Lower lobe of right lung (tissue), 2 donors: ENCODE results near the gene SEC24C. TPM values are rescaled to one million over a fixed set of nuclear protein-coding genes. Genes with fewer than 3 reads are reported as not detected.

Source experiments
- ATAC-seq, 2 donors: fragments of 200-7000 bp; cut with Tn5 transposase; one replicate each; pipeline ENCODE4 v1.9.1; 2020 to 2022; ENCODE audit warnings: mild to moderate bottlenecking in 2 of 2, moderate library complexity in 2 of 2
- DNase-seq: peaks from one replicate; pipeline ENCODE4 v3.0.0-alpha.2; 2020
- H3K27ac ChIP-seq: fragments of 200-600 bp; one replicate; pipeline ENCODE4 v1.8.0; 2022
- H3K27me3 ChIP-seq: fragments of 200-600 bp; one replicate; pipeline ENCODE4 v1.8.0; 2022; ENCODE audit warnings: low read depth
- H3K36me3 ChIP-seq: fragments of 200-600 bp; one replicate; pipeline ENCODE4 v1.8.0; 2022; ENCODE audit warnings: mild to moderate bottlenecking
- H3K4me1 ChIP-seq: fragments of 200-600 bp; one replicate; pipeline ENCODE4 v1.8.0; 2022
- H3K4me3 ChIP-seq: fragments of 200-600 bp; one replicate; pipeline ENCODE4 v1.8.0; 2022; ENCODE audit warnings: mild to moderate bottlenecking
- H3K9me3 ChIP-seq: fragments of 200-600 bp; one replicate; pipeline ENCODE4 v1.8.0; 2022
- intact Hi-C: fragments of 100-400 bp; cut with DNase I; formaldehyde crosslinking; loops from one replicate; pipeline ENCODE4 v1.11.0; 2022
- total RNA-seq: library from RNA; stranded (reverse); fragmentation: NEBNext Ultra II Directional; extraction: Animal tissue kit (Norgen Biotek cat#: 25700); gene quantifications from one replicate; pipeline ENCODE4 v1.2.1, GENCODE V29; 2021
- TF ChIP-seq, protein P1 (sequence below): fragments of 200-600 bp; IDR thresholded peaks from one replicate; pipeline ENCODE4 v1.8.0; 2022; ENCODE audit warnings: antibody characterized with exemption, mild to moderate bottlenecking
- donor health status: DM: no; HTN: yes; CAD: no; lungs with severe emphysema.

The SEC24C gene
- total RNA-seq, 1 donor from 2014 or later = 71.4 TPM

DNA sequence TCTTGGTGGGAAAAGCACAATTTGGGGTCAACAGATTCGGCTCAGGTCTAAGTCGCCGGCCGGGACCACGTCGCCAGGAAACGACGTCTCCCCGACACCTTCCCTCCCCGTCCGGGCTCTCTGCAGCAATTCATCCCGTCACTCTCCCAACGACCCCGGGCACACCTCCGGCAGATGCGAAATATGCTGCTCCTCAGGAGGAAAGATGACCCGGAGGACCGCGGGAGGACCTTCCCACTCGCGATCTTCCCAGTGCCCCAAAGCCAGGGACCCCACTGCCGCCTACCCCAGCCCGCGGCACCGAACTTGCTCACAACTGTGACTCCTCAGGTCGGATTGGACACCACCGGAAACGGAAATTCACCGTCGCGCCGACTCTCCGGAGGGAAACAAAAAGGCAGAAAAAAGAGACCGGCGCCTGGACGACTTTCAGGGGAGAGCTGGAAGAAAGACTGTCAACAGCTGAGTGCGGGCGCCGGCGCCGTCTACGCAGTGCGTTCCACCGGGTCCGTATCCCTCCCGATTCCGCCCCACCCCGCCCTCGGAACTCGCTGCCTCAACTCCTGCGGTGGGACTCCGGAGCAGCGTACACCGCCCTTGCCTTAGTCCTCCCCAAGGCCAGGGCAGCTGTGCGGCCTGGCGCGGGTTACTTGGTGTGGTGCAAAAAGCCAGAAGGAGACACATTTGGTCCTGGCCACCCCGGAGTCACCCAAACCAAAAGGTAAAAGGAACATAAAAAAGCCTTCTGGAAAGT is 13.8 kb upstream of the SEC24C start:
- TF ChIP-seq, protein P1, sequence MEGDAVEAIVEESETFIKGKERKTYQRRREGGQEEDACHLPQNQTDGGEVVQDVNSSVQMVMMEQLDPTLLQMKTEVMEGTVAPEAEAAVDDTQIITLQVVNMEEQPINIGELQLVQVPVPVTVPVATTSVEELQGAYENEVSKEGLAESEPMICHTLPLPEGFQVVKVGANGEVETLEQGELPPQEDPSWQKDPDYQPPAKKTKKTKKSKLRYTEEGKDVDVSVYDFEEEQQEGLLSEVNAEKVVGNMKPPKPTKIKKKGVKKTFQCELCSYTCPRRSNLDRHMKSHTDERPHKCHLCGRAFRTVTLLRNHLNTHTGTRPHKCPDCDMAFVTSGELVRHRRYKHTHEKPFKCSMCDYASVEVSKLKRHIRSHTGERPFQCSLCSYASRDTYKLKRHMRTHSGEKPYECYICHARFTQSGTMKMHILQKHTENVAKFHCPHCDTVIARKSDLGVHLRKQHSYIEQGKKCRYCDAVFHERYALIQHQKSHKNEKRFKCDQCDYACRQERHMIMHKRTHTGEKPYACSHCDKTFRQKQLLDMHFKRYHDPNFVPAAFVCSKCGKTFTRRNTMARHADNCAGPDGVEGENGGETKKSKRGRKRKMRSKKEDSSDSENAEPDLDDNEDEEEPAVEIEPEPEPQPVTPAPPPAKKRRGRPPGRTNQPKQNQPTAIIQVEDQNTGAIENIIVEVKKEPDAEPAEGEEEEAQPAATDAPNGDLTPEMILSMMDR = no peak
- intact Hi-C loops = no loop called here
- H3K9me3 ChIP-seq = no peaks in the 10 kb centered on the region
- no peaks in the 10 kb centered on the region for H3K27me3 ChIP-seq
- peaks cover 60% of the 10 kb centered on the region for H3K36me3 ChIP-seq
- H3K4me1 ChIP-seq = peaks cover 31% of the 10 kb centered on the region
- H3K4me3 ChIP-seq = peak overlapping the region; percentile 85
- H3K27ac ChIP-seq = peak overlapping the region; percentile 89
- DNase-seq = peak; percentile 89
- peak; percentile 93 to 97 for ATAC-seq

DNA sequence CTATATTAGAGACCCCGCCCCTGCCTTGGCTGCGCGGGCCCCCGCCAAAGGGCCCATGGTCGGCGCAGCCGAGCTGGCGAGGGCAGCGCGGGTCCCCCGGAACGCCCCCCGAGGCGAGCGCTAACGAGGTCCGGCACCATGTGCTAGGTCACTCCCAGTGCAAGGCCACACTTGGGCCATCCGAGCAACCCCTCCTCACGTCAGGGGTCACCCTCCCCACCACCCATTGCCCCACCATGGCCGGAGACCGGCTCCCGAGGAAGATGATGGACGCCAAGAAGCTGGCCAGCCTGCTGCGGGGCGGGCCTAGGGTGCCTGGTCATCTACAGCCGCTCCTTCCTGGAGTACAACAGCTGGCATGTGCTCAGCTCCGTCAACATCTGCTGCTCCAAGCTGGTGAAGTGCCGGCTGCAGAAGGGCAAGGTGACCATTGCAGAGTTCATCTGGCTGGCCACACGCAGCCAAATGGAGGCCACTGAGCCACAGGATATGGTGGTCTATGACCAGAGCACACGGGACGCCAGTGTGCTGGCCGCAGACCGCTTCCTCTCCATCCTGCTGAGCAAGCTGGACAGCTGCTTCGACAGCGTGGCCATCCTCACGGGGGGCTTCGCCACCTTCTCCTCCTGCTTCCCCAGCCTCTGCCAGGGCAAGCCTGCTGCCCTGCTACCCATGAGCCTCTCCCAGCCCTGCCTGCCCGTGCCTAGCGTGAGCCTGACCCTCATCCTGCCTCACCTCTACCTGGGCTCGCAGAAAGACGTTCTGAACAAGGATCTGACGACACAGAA is 12.4 kb upstream of the SEC24C start:
- Histone ChIP-seq H3K27me3 (no peaks in the 10 kb centered on the region), H3K27ac (peak overlapping the region; percentile 89), H3K4me3 (peak overlapping the region; percentile 85), H3K4me1 (peaks cover 31% of the 10 kb centered on the region), H3K9me3 (no peaks in the 10 kb centered on the region), H3K36me3 (peaks cover 51% of the 10 kb centered on the region)
- DNase-seq (no peak), ATAC-seq (no peak)
- TF ChIP-seq, protein P1 = no peak
- intact Hi-C loops = no loop called here

DNA sequence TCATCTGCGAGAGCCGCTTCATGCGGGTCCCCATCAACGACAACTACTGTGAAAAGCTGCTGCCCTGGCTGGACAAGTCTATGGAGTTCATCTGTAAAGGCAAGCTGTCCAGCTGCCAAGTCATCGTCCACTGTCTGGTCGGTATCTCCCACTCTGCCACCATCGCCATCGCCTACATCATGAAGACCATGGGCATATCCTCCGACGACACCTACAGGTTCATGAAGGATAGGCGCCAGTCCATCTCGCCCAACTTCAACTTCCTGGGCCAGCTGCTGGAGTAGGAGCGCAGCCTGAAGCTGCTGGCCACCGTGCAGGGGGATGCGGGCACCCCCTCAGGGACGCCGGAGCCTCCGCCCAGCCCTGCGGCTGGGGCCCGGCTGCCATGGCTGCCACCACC is 11.7 kb upstream of the SEC24C start:
- H3K36me3 ChIP-seq = peaks cover 50% of the 10 kb centered on the region
- H3K4me1 ChIP-seq = peaks cover 31% of the 10 kb centered on the region
- no peak overlapping the region for H3K4me3 ChIP-seq

DNA sequence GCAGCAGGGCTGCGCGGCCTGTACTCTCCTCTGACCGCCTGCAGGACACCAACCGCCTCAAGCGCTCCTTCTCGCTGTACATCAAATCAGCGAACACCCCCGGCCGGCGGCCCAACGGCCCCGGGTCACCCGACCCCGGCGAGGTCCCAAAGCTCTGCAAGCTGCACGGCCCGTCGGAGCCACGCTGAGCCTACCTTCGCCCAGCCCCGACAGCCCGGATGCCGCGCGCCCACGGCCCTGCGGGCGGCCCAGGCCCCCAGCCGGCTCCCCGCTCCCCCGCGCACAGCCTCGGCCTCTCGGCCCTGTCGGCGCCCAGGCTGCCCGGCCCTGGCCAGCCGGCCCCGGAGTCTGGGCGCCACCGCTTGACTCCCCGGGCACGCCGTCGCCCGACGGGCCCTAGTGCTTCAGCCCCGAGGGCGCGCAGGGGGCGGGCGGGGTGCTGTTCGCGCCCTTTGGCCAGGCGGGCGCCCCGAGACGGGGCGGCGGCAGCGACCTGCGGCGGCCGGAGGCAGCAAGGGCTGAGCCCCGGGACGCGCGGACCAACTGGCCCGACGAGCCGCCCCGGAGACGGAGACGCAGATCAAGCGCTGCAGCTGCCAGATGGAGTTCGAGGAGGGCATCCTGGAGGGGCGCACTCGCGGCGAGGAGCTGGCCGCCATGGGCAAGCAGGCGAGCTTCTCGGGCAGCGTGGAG is 11.1 kb upstream of the SEC24C start:
- intact Hi-C loops = no loop called here
- Histone ChIP-seq H3K9me3 (no peaks in the 10 kb centered on the region), H3K4me3 (no peak overlapping the region), H3K4me1 (peaks cover 31% of the 10 kb centered on the region), H3K27me3 (no peaks in the 10 kb centered on the region), H3K27ac (no peak overlapping the region), H3K36me3 (peaks cover 50% of the 10 kb centered on the region)
- TF ChIP-seq, protein P1 = no peak
- ATAC-seq = no peak
- no peak for DNase-seq

More for the DNA sequence above, 11.7 kb upstream of the SEC24C start:
- H3K27ac ChIP-seq = no peak overlapping the region
- intact Hi-C loops = no loop called here
- ATAC-seq (no peak), DNase-seq (no peak)
- H3K9me3 ChIP-seq = no peaks in the 10 kb centered on the region
- TF ChIP-seq, protein P1 = no peak
- H3K27me3 ChIP-seq = no peaks in the 10 kb centered on the region

DNA sequence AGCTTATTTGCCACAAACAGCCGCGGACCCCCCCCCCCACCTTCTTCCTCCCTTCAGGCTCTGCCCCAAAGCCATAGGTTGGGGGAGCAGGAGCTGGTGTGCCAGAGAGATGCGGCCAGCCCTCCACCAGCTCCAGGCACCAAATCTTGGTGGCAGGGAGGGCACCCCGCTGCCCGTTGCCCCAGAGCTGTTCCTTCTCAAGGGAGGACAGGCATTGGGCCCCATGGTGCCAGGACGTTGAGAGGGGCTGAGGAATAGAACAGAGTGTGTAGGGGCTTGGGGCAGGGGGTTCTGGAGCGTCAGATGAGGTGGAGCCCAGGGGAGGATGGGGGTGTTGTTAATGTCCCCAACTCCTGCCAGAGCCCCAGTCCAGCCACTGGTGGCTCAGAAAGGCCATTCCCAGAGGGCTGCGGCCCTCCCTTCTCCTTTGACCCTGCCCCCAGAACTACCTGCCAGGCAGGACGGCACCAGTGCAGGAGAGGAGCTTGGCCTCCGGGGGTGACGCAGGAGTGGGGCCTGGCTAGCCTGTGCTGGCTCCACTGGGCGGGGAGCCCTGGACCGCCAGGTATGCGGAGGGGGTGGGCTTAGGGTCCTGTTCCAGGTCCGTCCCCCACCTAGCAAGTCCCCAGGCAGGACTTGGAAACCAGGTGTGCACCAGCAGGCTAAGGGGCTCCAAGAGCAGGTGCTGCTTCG is 10.0 kb upstream of the SEC24C start:
- H3K27ac ChIP-seq = no peak overlapping the region
- H3K4me3 ChIP-seq = no peak overlapping the region
- intact Hi-C loops = no loop called here
- H3K27me3 ChIP-seq = no peaks in the 10 kb centered on the region
- no peaks in the 10 kb centered on the region for H3K9me3 ChIP-seq
- TF ChIP-seq, protein P1 = no peak
- peaks cover 28% of the 10 kb centered on the region for H3K4me1 ChIP-seq
- DNase-seq = no peak
- H3K36me3 ChIP-seq = peaks cover 49% of the 10 kb centered on the region
- ATAC-seq = no peak
